Measurements from ENCODE around the gene AGPS.
A peak's percentile ranks its signal among the peaks of the same experiment; 100 is the strongest.
"Not testable (repeated sequence)": the region's sequence is repeated elsewhere in the genome, so short reads cannot be mapped to it uniquely, and the experiment has no call there.

Gene AGPS

DNA sequence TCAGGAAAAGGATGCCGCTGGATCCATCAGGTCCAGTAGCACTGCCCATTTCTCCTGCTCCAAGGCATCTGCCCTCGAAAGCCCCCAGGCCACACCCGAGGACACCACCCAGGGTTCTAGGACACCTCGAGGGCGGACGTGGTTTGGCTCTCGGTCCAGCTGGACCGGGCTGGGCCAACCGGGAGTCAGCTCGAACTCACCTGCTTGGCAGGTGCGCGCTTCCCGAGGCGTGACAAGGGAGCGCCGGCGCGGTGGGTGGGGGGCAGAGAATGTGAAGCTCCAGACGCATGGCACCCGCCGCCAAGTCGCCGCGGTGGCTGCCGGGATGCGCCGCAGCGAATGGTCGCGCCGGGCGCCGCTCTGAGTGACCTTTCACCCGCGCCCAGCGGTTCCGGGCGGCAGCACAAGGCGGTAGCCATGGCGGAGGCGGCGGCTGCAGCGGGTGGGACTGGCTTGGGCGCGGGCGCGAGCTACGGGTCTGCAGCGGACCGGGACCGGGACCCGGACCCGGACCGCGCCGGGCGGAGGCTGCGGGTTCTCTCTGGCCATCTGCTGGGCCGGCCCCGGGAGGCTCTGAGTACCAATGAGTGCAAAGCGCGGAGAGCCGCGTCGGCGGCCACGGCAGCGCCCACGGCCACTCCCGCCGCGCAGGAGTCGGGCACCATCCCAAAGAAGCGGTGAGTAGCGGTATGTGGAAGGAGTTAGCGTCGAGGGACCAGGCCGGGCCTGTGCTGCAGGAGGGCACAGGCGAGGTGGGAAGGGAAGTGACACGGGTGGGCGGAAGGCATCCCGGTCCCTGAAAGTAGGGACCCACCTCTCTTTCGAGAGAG is at the start of gene AGPS:
AGPS (plus strand) TSS at position 401 of the 830 bp plus-strand sequence; CDS start at position 418, 17 bp downstream.
- peak; percentile 70 for DNase-seq

GRCh38 chr2:177343773-177344172 is 48.8 kb upstream of the AGPS start:
- no peak for DNase-seq

GRCh38 chr2:177344316-177344715 is 48.3 kb upstream of the AGPS start:
- DNase-seq = no peak

GRCh38 chr2:177346192-177346591 is 46.4 kb upstream of the AGPS start:
- DNase-seq = no peak

- no peak for DNase-seq
Measured at GRCh38 chr2:177347570-177347969, 45.0 kb upstream of the AGPS start.

GRCh38 chr2:177348118-177348654 is 44.4 kb upstream of the AGPS start:
- DNase-seq = no peak

GRCh38 chr2:177348733-177349693 is 43.6 kb upstream of the AGPS start:
- no peak for DNase-seq

DNA sequence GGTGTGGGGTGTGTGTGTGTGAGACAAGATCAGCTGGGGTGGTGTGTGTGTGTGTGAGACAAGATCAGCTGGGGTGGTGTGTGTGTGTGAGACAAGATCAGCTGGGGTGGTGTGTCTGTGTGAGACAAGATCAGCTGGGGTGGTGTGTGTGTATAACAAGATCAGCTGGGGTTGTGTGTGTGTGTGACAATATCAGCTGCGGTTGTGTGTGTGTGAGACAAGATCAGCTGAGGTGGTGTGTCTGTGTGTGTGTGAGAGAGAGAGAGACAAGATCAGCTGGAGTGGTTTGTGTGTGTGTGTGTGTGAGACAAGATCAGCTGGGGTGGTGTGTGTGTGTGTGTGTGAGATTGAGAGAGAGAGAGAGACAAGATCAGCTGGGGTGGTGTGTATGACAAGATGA is 41.9 kb upstream of the AGPS start:
- DNase-seq = not testable (repeated sequence)

DNA sequence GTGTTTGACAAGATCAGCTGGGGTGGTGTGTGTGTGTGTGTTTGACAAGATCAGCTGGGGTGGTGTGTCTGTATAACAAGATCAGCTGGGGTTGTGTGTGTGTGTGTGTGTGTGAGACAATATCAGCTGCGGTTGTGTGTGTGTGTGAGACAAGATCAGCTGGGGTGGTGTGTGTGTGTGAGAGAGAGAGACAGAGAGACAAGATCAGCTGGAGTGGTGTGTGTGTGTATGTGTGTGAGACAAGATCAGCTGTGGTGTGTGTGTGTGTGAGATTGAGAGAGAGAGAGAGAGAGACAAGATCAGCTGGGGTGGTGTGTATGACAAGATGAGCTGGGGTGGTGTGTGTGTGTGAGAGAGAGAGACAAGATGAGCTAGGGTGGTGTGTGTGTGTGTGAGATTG is 41.5 kb upstream of the AGPS start:
- not testable (repeated sequence) for DNase-seq

DNA sequence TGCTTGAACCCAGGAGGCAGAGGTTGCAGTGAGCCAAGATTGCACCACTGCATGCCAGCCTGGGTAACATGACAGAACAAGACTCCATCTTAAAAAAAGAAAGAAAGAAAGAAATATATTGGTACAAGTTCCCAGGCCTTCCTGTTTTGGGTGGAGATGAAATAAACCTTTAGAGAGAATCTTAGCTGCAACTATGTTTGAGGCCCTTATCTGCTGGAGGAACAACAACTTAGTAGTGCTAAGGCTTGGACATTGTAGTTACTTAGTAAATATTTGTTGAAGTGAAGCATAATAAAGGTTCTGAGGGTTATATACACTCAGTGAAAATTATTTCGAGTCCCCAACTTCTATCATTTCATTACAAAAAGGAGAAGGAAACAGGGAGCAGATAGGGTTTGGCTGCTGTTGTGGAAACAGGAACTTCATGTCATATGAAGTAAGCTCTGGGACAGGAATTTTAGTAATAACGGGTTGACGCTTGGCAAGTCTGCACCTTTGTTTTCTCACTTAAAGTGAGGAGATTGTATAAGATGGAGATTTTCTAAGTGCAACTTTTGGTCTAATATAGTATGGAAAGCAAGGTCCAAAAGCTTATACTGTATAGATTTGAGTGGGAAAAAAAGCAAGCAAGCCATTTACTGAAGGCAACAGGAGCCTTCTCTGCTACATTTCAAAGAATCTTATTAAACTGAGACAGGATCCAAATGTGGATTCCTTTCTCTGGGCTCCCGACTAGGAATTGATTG is 40.0 kb upstream of the AGPS start:
- no peak for DNase-seq

DNA sequence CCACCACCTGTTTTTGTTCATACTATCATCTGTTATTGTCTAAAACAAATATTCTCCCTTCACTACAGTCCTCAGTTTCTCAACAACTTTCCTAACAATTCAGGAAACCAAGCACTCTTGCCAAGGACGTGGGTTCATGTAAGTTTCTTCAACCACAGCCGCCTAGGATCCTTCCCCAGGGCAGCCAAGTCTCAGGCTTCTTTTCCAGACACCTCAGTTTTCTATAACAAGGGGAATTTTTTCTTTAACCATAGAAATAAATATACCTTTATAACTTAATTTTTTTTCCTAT is 39.4 kb upstream of the AGPS start:
- DNase-seq = no peak

GRCh38 chr2:177354541-177354940 is 38.0 kb upstream of the AGPS start:
- DNase-seq = not testable (repeated sequence)

- no peak for DNase-seq
Measured at GRCh38 chr2:177355874-177356273, 36.7 kb upstream of the AGPS start.

DNA sequence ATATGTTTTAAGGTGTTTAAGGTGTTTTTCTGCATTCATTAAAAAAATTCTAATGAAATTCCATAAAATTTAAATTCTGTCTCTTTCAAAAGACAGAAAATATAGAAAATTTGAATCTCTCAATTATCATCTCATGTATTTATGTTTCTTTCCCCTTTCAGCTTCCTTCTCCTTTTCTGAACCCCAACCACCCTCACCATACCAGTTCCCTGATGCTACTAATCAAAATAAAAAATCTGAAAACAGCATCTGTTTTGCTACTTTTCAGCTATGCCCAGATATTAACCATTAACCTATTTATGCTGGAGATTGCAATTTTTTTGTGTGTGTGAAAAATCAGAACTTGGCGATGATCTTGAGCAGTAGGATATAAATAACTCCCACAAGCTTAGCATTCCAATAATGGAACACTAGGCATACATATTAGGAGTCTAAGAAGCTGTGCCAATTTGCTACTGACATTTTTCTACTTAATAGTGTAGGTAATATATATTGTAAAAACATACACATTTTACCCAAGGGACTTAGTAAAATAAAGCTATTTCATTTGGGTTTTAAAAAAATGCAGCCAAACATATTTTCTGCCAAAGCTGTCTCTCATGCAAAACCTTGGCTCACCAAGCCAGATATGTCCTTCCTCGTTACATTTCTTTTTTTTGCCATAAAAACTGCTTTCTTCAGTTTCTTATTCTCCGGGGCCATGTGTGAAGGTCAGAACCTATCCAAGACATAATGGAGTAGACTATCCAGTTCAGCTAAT is 32.6 kb upstream of the AGPS start:
- no peak for DNase-seq

- no peak for DNase-seq
Measured at GRCh38 chr2:177362499-177362898, 30.1 kb upstream of the AGPS start.

DNA sequence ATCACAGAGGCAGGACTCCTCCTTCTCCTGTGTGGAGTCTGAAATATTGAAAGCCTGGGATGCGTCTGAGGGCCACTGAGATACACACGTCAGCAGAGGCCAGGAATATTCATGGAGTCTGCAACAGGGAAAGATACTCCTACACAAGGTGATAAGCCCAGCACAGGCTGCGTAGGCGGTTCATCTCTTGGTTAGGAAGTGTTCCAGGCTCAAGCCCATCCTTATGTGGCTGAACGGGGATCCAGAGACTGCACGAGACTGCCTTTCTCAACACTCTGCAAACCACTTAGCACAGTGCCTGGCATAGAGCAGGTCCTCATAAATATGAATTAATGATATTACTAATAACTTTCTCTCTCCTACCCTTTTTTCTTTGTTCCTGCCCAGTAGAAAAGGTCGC is 29.2 kb upstream of the AGPS start:
- no peak for DNase-seq

- DNase-seq = not testable (repeated sequence)
Measured at GRCh38 chr2:177365764-177366163, 26.8 kb upstream of the AGPS start.

GRCh38 chr2:177368023-177368422 is 24.6 kb upstream of the AGPS start:
- not testable (repeated sequence) for DNase-seq

DNA sequence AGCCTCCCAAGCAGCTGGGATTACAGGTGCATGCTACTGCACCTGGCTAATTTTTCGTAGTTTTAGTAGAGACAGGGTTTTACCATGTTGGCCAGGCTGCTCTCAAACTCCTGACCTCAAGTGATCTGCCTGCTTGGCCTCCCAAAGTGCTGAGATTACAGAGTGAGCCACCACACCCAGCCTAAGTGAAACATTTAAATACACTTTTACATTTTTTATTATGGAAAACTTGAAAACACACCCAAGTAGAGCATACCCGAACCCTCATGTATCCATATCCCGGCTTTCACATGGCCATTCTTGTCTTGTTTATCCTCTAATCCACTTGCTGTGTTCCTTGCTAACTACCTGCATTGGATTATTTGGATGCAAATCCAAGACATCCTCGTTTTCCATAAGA is 13.2 kb upstream of the AGPS start:
- DNase-seq = no peak

DNA sequence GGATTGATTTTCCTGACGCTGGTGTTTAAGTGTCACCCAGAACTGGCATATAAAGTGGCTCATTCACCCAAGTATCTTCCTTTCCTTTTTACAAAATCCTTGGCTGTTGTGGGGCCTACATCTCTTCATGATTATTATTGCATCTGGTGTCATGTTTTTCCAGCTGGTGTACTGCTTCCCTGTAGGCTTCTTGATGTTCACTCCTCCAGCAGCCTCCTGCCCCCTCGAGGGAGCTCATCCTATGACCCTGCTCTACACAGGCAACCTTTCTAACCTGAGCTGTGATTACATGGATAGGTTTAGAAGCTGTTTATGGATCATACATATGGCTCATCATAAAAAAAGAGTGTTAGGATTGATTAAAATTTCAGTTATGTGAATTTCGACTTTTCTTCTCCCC is 12.4 kb upstream of the AGPS start:
- DNase-seq = no peak

- no peak for DNase-seq
Measured at GRCh38 chr2:177383935-177384334, 8.6 kb upstream of the AGPS start.

GRCh38 chr2:177385151-177385550 is 7.4 kb upstream of the AGPS start:
- DNase-seq = no peak

Measured in CD4-positive, alpha-beta T cell treated with Interferon gamma for 1 hour (primary cell).